OCI-LY7 (cell line): ENCODE results near the gene OLFM1.

Source experiments
- CTCF ChIP-seq: fragments of 200-600 bp; sonication (generic); conservative IDR thresholded peaks from 2 replicates; pipeline ENCODE4 v1.5.1; 2014; ENCODE audit warnings: mild to moderate bottlenecking, antibody characterized with exemption, low read length, moderate library complexity, mixed read lengths
- EZH2phosphoT487 ChIP-seq: fragments of 200-600 bp; sonication (generic); IDR thresholded peaks from 2 replicates; pipeline ENCODE4 v1.6.1; 2018; ENCODE audit warnings: low read depth, borderline replicate concordance, mild to moderate bottlenecking, mixed run types, antibody characterized with exemption, low read length, moderate library complexity, mixed read lengths

- TF ChIP-seq CTCF: no peak
- TF ChIP-seq EZH2phosphoT487: no peak
These were observed 18.5 kb downstream of the OLFM1 start for GRCh38 chr9:135105938-135106491.
